GM23248 (cell line): ENCODE measurements around the gene ZNF536. TPM values are rescaled to one million over a fixed set of nuclear protein-coding genes. Genes with fewer than 3 reads are reported as not detected.

Experiments used
- DNase-seq: peaks from one replicate; pipeline ENCODE4 v3.0.0-alpha.2; 2015
- H2AFZ ChIP-seq: fragments of 200-600 bp; sonication (generic); 2 replicates; pipeline ENCODE4 v1.6.1; 2016; ENCODE audit warnings: antibody characterized with exemption
- H3F3A ChIP-seq: fragments of 200-600 bp; sonication (generic); 2 replicates; pipeline ENCODE4 v1.6.1; 2016; ENCODE audit warnings: mild to moderate bottlenecking, antibody characterized with exemption, mixed run types; ENCODE audit not compliant: insufficient read depth
- H3K27ac ChIP-seq: fragments of 200-600 bp; sonication (generic); 2 replicates; pipeline ENCODE4 v1.5.1; 2016; ENCODE audit warnings: mild to moderate bottlenecking
- H3K27me3 ChIP-seq: fragments of 200-600 bp; sonication (generic); replicated peaks from 2 replicates; pipeline ENCODE4 v1.6.1; 2016; ENCODE audit warnings: mild to moderate bottlenecking; ENCODE audit not compliant: insufficient read depth
- H3K36me3 ChIP-seq: fragments of 200-600 bp; sonication (generic); 2 replicates; pipeline ENCODE4 v1.6.1; 2016; ENCODE audit warnings: low read depth, mild to moderate bottlenecking
- H3K4me1 ChIP-seq: fragments of 200-600 bp; sonication (generic); 2 replicates; pipeline ENCODE4 v1.6.1; 2016; ENCODE audit warnings: mild to moderate bottlenecking; ENCODE audit not compliant: insufficient read depth
- H3K4me2 ChIP-seq: fragments of 200-600 bp; sonication (generic); one replicate; pipeline ENCODE4 v1.6.1; 2016; ENCODE audit warnings: mild to moderate bottlenecking; ENCODE audit not compliant: unreplicated experiment
- H3K4me3 ChIP-seq: fragments of 200-600 bp; sonication (generic); 2 replicates; pipeline ENCODE4 v1.5.1; 2016; ENCODE audit warnings: mild to moderate bottlenecking
- H3K79me2 ChIP-seq: fragments of 200-600 bp; sonication (generic); 2 replicates; pipeline ENCODE4 v1.6.1; 2016; ENCODE audit warnings: mild to moderate bottlenecking; ENCODE audit not compliant: insufficient read depth
- H3K9ac ChIP-seq: fragments of 200-600 bp; sonication (generic); 2 replicates; pipeline ENCODE4 v1.6.1; 2016; ENCODE audit warnings: mild to moderate bottlenecking
- H3K9me2 ChIP-seq: fragments of 200-600 bp; sonication (generic); 2 replicates; pipeline ENCODE4 v1.6.1; 2016; ENCODE audit warnings: mixed run types, mild to moderate bottlenecking, moderate library complexity; ENCODE audit not compliant: insufficient read depth
- H3K9me3 ChIP-seq: fragments of 200-600 bp; sonication (generic); one replicate; pipeline ENCODE4 v1.6.1; 2017; ENCODE audit warnings: low read depth
- H4K20me1 ChIP-seq: fragments of 200-600 bp; sonication (generic); 2 replicates; pipeline ENCODE4 v1.6.0; 2016; ENCODE audit not compliant: insufficient read depth
- EZH2 ChIP-seq: fragments of 200-600 bp; sonication (generic); IDR thresholded peaks from 2 replicates; pipeline ENCODE4 v1.6.1; 2018; ENCODE audit warnings: antibody characterized with exemption, mild to moderate bottlenecking; ENCODE audit not compliant: insufficient read depth, poor library complexity, severe bottlenecking
- EZH2phosphoT487 ChIP-seq: fragments of 200-600 bp; sonication (generic); IDR thresholded peaks from 2 replicates; pipeline ENCODE4 v1.6.1; 2018; ENCODE audit warnings: antibody characterized with exemption, moderate library complexity, mild to moderate bottlenecking, low read depth; ENCODE audit not compliant: insufficient read depth
- whole genome bisulfite sequencing, 2 experiments: methylation state at CpG; one replicate each; pipeline ENCODE4 v1.1.6; 2015 to 2017; ENCODE audit warnings: low lambda C conversion rate in 2 of 2, low coverage in 1 of 2; ENCODE audit errors: missing lambda C conversion rate in 2 of 2; 5-methylcytosine and 5-hydroxymethylcytosine counted together
- in situ Hi-C: fragments of 300-500 bp; cut with MboI; formaldehyde crosslinking; loops from 2 replicates; pipeline ENCODE4 v1.15.0; 2020
- polyA plus RNA-seq: library from polyadenylated mRNA; unstranded; fragments of >200 nt; fragmentation: Nextera tagmentation; extraction: Ambion mirVana; gene quantifications from 2 replicates; pipeline ENCODE4 v1.2.1, GENCODE V29; 2016
- total RNA-seq: library from RNA; depleted of rRNA; stranded (reverse); fragments of >200 nt; shearing (Covaris generic); gene quantifications from 2 replicates; pipeline ENCODE4 v1.2.3, GENCODE V29; 2014

The ZNF536 gene
- total and polyA plus RNA-seq, 2 experiments from 2014 or later: 0.35 to 0.43 TPM

- Histone ChIP-seq H3K9me2 (no peaks in the 10 kb centered on the region), H3K36me3 (no peaks in the 10 kb centered on the region), H4K20me1 (no peaks in the 10 kb centered on the region), H3K9ac (no peak overlapping the region), H3K4me3 (peak overlapping the region; percentile 51; the same call in 1 of the 2 replicates), H3K79me2 (no peaks in the 10 kb centered on the region), H3F3A (no peaks in the 10 kb centered on the region), H3K4me2 (peak overlapping the region; percentile 53), H3K27ac (no peak overlapping the region), H2AFZ (peak overlapping the region; percentile 51), H3K27me3 (peaks cover 10% of the 10 kb centered on the region), H3K4me1 (no peaks in the 10 kb centered on the region), H3K9me3 (no peaks in the 10 kb centered on the region)
- 24 to 27% methylated on average over 17 to 21 of the region's 21 CpGs for WGBS, 2 experiments
- no peak for TF ChIP-seq EZH2
- no peak for TF ChIP-seq EZH2phosphoT487
- in situ Hi-C loops: no loop called here
- no peak for DNase-seq
Observed at GRCh38 chr19:30374539-30374864, 2.3 kb downstream of the ZNF536 start.

GRCh38 chr19:30374865-30375552, 2.8 kb downstream of the ZNF536 start:
- Histone ChIP-seq H3F3A (no peaks in the 10 kb centered on the region), H3K9ac (no peak overlapping the region), H4K20me1 (no peaks in the 10 kb centered on the region), H3K9me2 (no peaks in the 10 kb centered on the region), H3K79me2 (no peaks in the 10 kb centered on the region), H3K36me3 (no peaks in the 10 kb centered on the region), H3K27ac (no peak overlapping the region), H2AFZ (peak overlapping the region; percentile 51), H3K4me3 (peak overlapping the region; percentile 51; the same call in 1 of the 2 replicates), H3K27me3 (peaks cover 10% of the 10 kb centered on the region), H3K9me3 (no peaks in the 10 kb centered on the region), H3K4me2 (peak overlapping the region; percentile 53), H3K4me1 (no peaks in the 10 kb centered on the region)
- TF ChIP-seq EZH2phosphoT487: no peak
- TF ChIP-seq EZH2: no peak
- in situ Hi-C loops: no loop called here
- WGBS, 2 experiments: 6 to 7% methylated on average over 55 to 72 of the region's 85 CpGs
- DNase-seq: peak; percentile 14

GRCh38 chr19:30375553-30376031, 3.4 kb downstream of the ZNF536 start:
- H3K9ac ChIP-seq: no peak overlapping the region
- H3K4me3 ChIP-seq: no peak overlapping the region
- H3K9me2 ChIP-seq: no peaks in the 10 kb centered on the region
- no peak overlapping the region for H3K27ac ChIP-seq
- H3K4me2 ChIP-seq: no peak overlapping the region
- no peak overlapping the region for H2AFZ ChIP-seq
- no peaks in the 10 kb centered on the region for H3K36me3 ChIP-seq
- no peak for TF ChIP-seq EZH2
- no peak for TF ChIP-seq EZH2phosphoT487
- in situ Hi-C loops: no loop called here
- H3F3A ChIP-seq: no peaks in the 10 kb centered on the region
- no peaks in the 10 kb centered on the region for H3K4me1 ChIP-seq
- WGBS, 2 experiments: 67 to 68% methylated on average over 23 of the region's 23 CpGs
- no peak for DNase-seq
- peaks cover 10% of the 10 kb centered on the region for H3K27me3 ChIP-seq
- H3K9me3 ChIP-seq: no peaks in the 10 kb centered on the region
- H3K79me2 ChIP-seq: no peaks in the 10 kb centered on the region
- H4K20me1 ChIP-seq: no peaks in the 10 kb centered on the region

- 86 to 90% methylated on average over 4 of the region's 4 CpGs for WGBS, 2 experiments
- no peak overlapping the region for H3K9ac ChIP-seq
- H4K20me1 ChIP-seq: no peaks in the 10 kb centered on the region
- no peak overlapping the region for H2AFZ ChIP-seq
- no peak overlapping the region for H3K4me3 ChIP-seq
- H3K79me2 ChIP-seq: no peaks in the 10 kb centered on the region
- no peaks in the 10 kb centered on the region for H3K4me1 ChIP-seq
- no peak for DNase-seq
- no peak for TF ChIP-seq EZH2phosphoT487
- TF ChIP-seq EZH2: no peak
- no peak overlapping the region for H3K27ac ChIP-seq
- H3K36me3 ChIP-seq: no peaks in the 10 kb centered on the region
- H3K4me2 ChIP-seq: no peak overlapping the region
- H3K27me3 ChIP-seq: peaks cover 10% of the 10 kb centered on the region
- H3K9me2 ChIP-seq: no peaks in the 10 kb centered on the region
- no peaks in the 10 kb centered on the region for H3F3A ChIP-seq
- no peaks in the 10 kb centered on the region for H3K9me3 ChIP-seq
- in situ Hi-C loops: no loop called here
Observed at GRCh38 chr19:30376272-30376671, 4.1 kb downstream of the ZNF536 start.
